HL-60 (cell line): Measurements from ENCODE around the gene STRA6.

Experiments used
- DNase-seq, 2 experiments: peaks; one replicate each; pipeline ENCODE4 v3.0.0-alpha.2; 2010 to 2020; ENCODE audit warnings: low read depth in 1 of 2, low spot score in 1 of 2
- H3K27ac ChIP-seq: fragments of 250-450 bp; sonication (Bioruptor Pico); replicated peaks from 2 replicates; pipeline ENCODE4 v1.5.1; 2020; ENCODE audit warnings: mild to moderate bottlenecking, moderate library complexity
- H3K27me3 ChIP-seq: fragments of 250-450 bp; sonication (Bioruptor Pico); 2 replicates; pipeline ENCODE4 v1.5.1; 2021; ENCODE audit warnings: mild to moderate bottlenecking, moderate library complexity; ENCODE audit not compliant: insufficient read depth, poor library complexity, severe bottlenecking
- H3K4me3 ChIP-seq: replicated peaks from 2 replicates; pipeline ENCODE4 v1.5.1; 2011; ENCODE audit warnings: mild to moderate bottlenecking, control low read depth, low read length; ENCODE audit not compliant: insufficient read depth
- GABPA ChIP-seq: IDR thresholded peaks from 2 replicates; pipeline ENCODE4 v1.6.1; 2012; ENCODE audit warnings: low read depth
- POLR2AphosphoS5 ChIP-seq: IDR thresholded peaks from 2 replicates; pipeline ENCODE4 v1.6.1; 2012; ENCODE audit warnings: low read depth
- SPI1 ChIP-seq: IDR thresholded peaks from 2 replicates; pipeline ENCODE4 v1.6.1; 2012; ENCODE audit warnings: low read depth, mild to moderate bottlenecking, borderline replicate concordance
- TF ChIP-seq, protein P1 (sequence below): IDR thresholded peaks from 2 replicates; pipeline ENCODE4 v1.6.1; 2012; ENCODE audit warnings: low read depth; ENCODE audit not compliant: insufficient replicate concordance
- TF ChIP-seq, protein P2 (sequence below): IDR thresholded peaks from one replicate; pipeline ENCODE4 v1.5.1; 2011; ENCODE audit warnings: low read length, control low read depth, inconsistent platforms; ENCODE audit not compliant: insufficient read depth

The STRA6 gene

DNA sequence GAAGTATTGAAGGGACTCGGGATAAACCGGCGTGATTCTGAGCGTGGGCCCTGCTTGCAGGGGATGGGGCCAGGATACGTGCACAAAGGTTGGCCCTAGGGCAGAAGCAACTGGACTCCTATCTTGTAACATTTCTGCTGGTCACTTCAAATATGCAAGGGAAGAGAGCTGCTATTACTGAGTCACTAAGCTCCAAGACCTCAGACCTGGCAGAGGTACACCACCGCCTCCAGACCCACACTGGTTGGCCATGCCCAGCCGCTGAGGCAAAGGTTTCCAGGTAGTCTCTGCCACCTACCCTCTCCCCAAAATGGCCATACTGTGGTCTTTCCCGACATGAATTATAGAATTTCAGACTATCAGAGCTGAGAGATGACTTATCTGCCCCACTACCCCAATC is 13.4 kb upstream of the STRA6 start:
- Histone ChIP-seq H3K27me3 (no peaks in the 10 kb centered on the region), H3K27ac (no peak overlapping the region), H3K4me3 (no peak overlapping the region)
- DNase-seq = no peak
- TF ChIP-seq, protein P1, sequence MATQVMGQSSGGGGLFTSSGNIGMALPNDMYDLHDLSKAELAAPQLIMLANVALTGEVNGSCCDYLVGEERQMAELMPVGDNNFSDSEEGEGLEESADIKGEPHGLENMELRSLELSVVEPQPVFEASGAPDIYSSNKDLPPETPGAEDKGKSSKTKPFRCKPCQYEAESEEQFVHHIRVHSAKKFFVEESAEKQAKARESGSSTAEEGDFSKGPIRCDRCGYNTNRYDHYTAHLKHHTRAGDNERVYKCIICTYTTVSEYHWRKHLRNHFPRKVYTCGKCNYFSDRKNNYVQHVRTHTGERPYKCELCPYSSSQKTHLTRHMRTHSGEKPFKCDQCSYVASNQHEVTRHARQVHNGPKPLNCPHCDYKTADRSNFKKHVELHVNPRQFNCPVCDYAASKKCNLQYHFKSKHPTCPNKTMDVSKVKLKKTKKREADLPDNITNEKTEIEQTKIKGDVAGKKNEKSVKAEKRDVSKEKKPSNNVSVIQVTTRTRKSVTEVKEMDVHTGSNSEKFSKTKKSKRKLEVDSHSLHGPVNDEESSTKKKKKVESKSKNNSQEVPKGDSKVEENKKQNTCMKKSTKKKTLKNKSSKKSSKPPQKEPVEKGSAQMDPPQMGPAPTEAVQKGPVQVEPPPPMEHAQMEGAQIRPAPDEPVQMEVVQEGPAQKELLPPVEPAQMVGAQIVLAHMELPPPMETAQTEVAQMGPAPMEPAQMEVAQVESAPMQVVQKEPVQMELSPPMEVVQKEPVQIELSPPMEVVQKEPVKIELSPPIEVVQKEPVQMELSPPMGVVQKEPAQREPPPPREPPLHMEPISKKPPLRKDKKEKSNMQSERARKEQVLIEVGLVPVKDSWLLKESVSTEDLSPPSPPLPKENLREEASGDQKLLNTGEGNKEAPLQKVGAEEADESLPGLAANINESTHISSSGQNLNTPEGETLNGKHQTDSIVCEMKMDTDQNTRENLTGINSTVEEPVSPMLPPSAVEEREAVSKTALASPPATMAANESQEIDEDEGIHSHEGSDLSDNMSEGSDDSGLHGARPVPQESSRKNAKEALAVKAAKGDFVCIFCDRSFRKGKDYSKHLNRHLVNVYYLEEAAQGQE = no peak
- TF ChIP-seq, protein P2, sequence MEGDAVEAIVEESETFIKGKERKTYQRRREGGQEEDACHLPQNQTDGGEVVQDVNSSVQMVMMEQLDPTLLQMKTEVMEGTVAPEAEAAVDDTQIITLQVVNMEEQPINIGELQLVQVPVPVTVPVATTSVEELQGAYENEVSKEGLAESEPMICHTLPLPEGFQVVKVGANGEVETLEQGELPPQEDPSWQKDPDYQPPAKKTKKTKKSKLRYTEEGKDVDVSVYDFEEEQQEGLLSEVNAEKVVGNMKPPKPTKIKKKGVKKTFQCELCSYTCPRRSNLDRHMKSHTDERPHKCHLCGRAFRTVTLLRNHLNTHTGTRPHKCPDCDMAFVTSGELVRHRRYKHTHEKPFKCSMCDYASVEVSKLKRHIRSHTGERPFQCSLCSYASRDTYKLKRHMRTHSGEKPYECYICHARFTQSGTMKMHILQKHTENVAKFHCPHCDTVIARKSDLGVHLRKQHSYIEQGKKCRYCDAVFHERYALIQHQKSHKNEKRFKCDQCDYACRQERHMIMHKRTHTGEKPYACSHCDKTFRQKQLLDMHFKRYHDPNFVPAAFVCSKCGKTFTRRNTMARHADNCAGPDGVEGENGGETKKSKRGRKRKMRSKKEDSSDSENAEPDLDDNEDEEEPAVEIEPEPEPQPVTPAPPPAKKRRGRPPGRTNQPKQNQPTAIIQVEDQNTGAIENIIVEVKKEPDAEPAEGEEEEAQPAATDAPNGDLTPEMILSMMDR = no peak
- TF ChIP-seq SPI1 = no peak
- no peak for TF ChIP-seq POLR2AphosphoS5
- TF ChIP-seq GABPA = no peak

DNA sequence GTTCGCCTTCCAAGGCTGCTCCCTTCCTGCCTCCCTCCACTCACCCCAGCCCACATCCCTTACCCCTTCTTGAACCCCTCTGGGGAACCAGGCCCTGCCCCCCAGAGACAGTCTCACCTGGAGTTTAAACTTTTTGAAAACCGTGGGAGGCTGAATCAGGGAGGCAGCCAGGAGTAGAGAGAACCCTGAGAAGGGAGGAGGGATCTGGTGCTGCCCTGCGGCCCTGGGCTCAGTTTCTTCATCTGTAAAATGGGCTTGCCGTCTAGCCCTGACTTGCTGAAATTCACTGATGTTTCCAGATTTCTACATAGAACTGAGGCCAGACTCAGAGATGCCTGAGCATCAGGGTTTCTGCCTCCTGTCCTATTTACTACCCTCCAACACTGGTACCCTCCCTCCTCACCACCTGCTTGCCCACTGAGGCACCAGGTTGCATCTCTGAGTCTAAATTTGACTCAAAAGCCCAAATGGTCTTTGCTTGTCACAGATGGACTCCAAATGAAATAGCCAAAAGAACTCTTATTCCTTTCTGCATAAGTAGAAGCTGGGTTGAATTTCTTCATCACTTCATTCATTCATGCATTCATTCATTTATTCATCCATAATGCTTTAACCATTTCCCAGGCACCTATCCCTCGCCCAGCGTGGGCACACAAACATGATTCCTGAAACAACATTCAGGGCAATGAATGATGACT is 11.9 kb upstream of the STRA6 start:
- no peaks in the 10 kb centered on the region for H3K27me3 ChIP-seq
- no peak overlapping the region for H3K4me3 ChIP-seq
- no peak for DNase-seq
- no peak for TF ChIP-seq GABPA
- TF ChIP-seq, protein P2 = no peak
- no peak for TF ChIP-seq POLR2AphosphoS5
- TF ChIP-seq SPI1 = no peak
- TF ChIP-seq, protein P1 = no peak
- H3K27ac ChIP-seq = no peak overlapping the region

DNA sequence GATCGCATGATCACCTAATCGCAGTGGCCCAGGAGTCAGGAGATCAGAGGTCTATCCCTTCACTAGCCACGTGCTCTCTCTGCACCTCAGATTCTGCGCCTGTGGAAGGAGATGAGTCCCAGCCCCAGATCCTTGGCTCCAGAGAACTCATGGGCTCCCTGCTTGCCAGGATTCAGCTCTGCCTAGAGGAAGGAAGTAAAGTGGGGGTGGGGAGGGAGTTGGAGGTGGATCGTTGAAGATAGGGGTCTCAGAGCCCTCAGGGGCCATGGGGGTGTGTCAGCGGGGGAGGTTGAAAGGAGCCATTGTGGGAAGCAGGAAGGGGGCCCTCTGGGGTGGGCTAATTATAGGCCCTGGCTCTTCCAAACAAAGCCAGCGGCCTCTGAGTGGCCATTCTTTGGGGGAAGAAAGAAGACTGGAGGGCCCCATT is 11.3 kb upstream of the STRA6 start:
- no peak for DNase-seq
- H3K4me3 ChIP-seq = no peak overlapping the region
- no peak overlapping the region for H3K27ac ChIP-seq
- TF ChIP-seq, protein P1 = no peak
- TF ChIP-seq POLR2AphosphoS5 (no peak), GABPA (no peak), SPI1 (no peak)
- TF ChIP-seq, protein P2 = no peak
- H3K27me3 ChIP-seq = no peaks in the 10 kb centered on the region
